HL-60/S4 (cell line): ENCODE data around the gene DYTN.

Source experiments
- in situ Hi-C: fragments of 300-500 bp; cut with MboI; formaldehyde crosslinking; loops from 2 replicates; pipeline ENCODE4 v1.14.3; 2022; ENCODE audit warnings: low sequenced_read_pairs

DYTN gene

DNA sequence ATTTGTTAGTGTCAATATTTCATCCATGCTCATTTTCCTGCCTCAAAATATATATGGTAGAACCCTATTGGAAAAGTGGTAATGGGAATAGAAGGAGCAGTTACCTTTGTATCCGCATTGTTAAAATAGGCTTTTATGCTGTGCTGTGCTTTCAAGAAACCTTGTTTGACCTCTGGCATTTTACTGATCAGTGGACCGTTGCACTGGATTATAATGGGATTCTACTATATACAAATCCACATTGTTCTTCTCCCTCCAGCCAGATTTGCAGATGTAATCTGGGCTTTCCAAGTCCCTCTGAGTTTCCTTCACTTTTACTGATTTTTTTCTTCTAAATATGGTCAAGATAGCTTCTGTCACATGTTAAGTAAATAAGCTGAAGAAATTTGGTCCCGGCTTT, 99.2 kb downstream of the DYTN start:
- in situ Hi-C loops = no loop called here

- in situ Hi-C loops = no loop called here
Observed at GRCh38 chr2:206616151-206616550, 102.0 kb downstream of the DYTN start.

DNA sequence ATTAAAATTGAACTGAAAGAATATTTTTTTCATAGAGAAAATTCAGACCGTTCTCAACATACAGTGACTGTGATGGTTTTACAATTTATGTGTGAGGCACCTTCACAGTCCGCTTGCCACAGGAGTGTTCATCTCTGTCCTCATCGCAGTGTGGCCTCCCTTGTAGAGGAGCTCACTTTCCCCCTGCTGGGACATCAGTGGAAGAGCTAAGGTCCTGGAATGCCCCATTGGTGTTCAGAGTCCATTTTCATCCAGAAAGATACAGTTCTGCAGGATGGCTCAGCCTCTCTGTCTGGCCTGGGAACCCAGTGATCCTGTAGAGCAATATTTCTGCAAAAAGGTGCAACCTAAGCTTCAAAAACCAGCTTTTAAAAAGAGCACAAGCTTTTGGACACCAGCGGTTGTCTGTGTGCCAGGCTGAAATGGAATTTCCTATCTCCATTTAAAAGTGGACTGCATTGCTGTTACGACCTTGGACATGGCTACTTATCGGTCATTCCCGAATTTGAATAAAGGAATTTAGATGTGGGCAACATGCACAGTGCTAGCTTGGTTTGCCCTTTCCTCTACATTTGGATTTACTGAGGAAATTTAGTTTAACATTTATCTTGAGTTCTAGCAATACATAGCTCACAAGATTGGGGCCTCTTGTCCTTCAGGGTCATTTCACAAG, 102.6 kb downstream of the DYTN start:
- in situ Hi-C loops = no loop called here

GRCh38 chr2:206614811-206615210, 103.4 kb downstream of the DYTN start:
- in situ Hi-C loops = no loop called here

DNA sequence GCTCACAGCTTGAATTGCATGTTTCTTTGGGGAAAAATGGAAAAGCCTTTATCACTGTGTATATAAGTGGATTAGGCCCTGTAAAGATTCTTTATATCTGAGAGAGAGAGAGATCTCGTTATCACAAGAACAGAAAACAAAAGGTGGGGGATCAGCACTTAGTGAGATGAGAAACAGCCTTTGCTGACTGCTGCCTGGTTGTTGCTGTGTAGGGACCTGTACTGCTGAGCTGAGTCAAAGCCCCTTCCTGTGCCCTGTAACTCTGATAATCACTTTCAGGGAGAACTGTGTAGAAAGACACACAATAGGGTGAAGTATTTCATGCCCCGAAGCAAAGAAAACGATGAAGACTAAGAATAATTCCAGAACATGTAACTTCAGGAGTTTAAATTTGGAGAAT, 106.5 kb downstream of the DYTN start:
- in situ Hi-C loops = no loop called here

- in situ Hi-C loops = no loop called here
Observed at GRCh38 chr2:206611191-206611590, 107.0 kb downstream of the DYTN start.

- in situ Hi-C loops = no loop called here
Observed at GRCh38 chr2:206610451-206610850, 107.7 kb downstream of the DYTN start.

- in situ Hi-C loops = no loop called here
Observed at GRCh38 chr2:206603243-206603642, 115.0 kb downstream of the DYTN start.
